HepG2 (cell line): ENCODE measurements around the gene KCNA3. TPM values are rescaled to one million over a fixed set of nuclear protein-coding genes. Genes with fewer than 3 reads are reported as not detected.

Experiments
- DPF2 ChIP-seq: sonication (generic); formaldehyde crosslinking; IDR thresholded peaks from 2 replicates; pipeline ENCODE4 v1.4.0; 2020; ENCODE audit warnings: mild to moderate bottlenecking, low read depth, missing genetic modification reagents, borderline replicate concordance
- NFAT5 ChIP-seq: sonication (generic); formaldehyde crosslinking; IDR thresholded peaks from 2 replicates; pipeline ENCODE4 v1.4.0; 2020; ENCODE audit warnings: missing genetic modification reagents
- NFE2 ChIP-seq: sonication (generic); formaldehyde crosslinking; IDR thresholded peaks from 2 replicates; pipeline ENCODE4 v1.4.0; 2020; ENCODE audit warnings: missing genetic modification reagents
- NFKB2 ChIP-seq: sonication (generic); formaldehyde crosslinking; IDR thresholded peaks from 2 replicates; pipeline ENCODE4 v1.4.0; 2020; ENCODE audit warnings: missing genetic modification reagents, borderline replicate concordance
- ZBTB44 ChIP-seq: sonication (generic); formaldehyde crosslinking; IDR thresholded peaks from 2 replicates; pipeline ENCODE4 v1.4.0; 2020; ENCODE audit warnings: missing genetic modification reagents
- ZNF740 ChIP-seq: sonication (generic); formaldehyde crosslinking; IDR thresholded peaks from 2 replicates; pipeline ENCODE4 v1.4.0; 2020; ENCODE audit warnings: missing genetic modification reagents
- polyA plus RNA-seq, 8 experiments: library from polyadenylated mRNA; depleted of rRNA in 3 of 8; stranded (reverse) in 7 of 8; unstranded in 1 of 8; fragments of >200 nt; fragmentation: Illumina TruSeq in 4 of 8; extraction: Trizol in 4 of 8; gene quantifications; 2 replicates each; pipeline versions ENCODE4 v1.2.1 to v1.2.3, GENCODE V29; 2011 to 2016; ENCODE audit warnings: low read depth in 4 of 8, missing spikeins in 1 of 8, mixed read lengths in 1 of 8; ENCODE audit not compliant: insufficient read depth in 1 of 8
- total RNA-seq, 5 experiments: library from RNA; depleted of rRNA; stranded (reverse); fragments of >200 nt; fragmentation: Illumina TruSeq; extraction: Trizol; gene quantifications; 2 replicates each; pipeline ENCODE4 v1.2.3, GENCODE V29; 2016; ENCODE audit warnings: low read depth in 1 of 5

Gene KCNA3
- total and polyA plus RNA-seq, 2 of the 13 experiments (the other 11 are each of a cell fraction or from before 2014, with no cell fraction given), result not detected

DNA sequence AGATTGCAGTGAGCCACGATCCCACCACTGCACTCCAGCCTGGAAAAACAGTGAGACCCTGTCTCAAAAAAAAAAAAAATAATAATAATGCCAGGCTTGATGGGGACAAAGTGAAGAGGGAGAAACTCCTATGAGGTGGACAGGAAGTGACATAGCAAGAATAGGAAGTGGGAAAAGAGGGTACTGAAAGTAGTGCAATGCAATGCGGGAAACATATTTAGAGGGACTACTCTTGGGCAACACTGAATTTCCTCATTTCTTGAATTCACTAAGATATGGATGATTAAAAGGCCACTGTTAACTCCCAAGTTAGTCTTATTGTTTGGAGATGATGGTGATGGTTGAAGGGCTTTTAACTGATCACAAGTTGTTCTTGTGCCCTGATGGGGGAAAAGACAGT, 47.0 kb downstream of the KCNA3 start (continued):
- no peak for TF ChIP-seq NFAT5 (CRISPR knock-in tag)
- no peak for TF ChIP-seq ZBTB44 (CRISPR knock-in tag)
- no peak for TF ChIP-seq ZNF740 (CRISPR knock-in tag)
- TF ChIP-seq NFKB2 (CRISPR knock-in tag), result no peak
- no peak for TF ChIP-seq DPF2 (CRISPR knock-in tag)
- no peak for TF ChIP-seq NFE2 (CRISPR knock-in tag)
